Mucosa of descending colon (tissue), 3 donors: ENCODE data around the gene DCAF6. TPM values are rescaled to one million over a fixed set of nuclear protein-coding genes. Genes with fewer than 3 reads are reported as not detected.

Experiments
- ATAC-seq: fragments of 200-7000 bp; cut with Tn5 transposase; one replicate; pipeline ENCODE4 v1.9.1; 2020; ENCODE audit warnings: mild to moderate bottlenecking, moderate library complexity
- DNase-seq, 3 donors: peaks; one replicate each; pipeline ENCODE4 v3.0.0-alpha.2; 2020
- H3K36me3 ChIP-seq: fragments of 200-600 bp; one replicate; pipeline ENCODE4 v1.8.0; 2021; ENCODE audit warnings: low read depth, mild to moderate bottlenecking
- H3K4me1 ChIP-seq: fragments of 200-600 bp; one replicate; pipeline ENCODE4 v1.8.0; 2021; ENCODE audit warnings: low read depth, mild to moderate bottlenecking
- H3K4me3 ChIP-seq: fragments of 200-600 bp; one replicate; pipeline ENCODE4 v1.8.0; 2021; ENCODE audit warnings: mild to moderate bottlenecking
- H3K9me3 ChIP-seq: fragments of 200-600 bp; one replicate; pipeline ENCODE4 v1.8.0; 2021; ENCODE audit warnings: mild to moderate bottlenecking
- CTCF ChIP-seq: fragments of 200-600 bp; IDR thresholded peaks from one replicate; pipeline ENCODE4 v1.8.0; 2022; ENCODE audit warnings: antibody characterized with exemption, mild to moderate bottlenecking
- intact Hi-C, 2 donors: fragments of 100-400 bp; cut with DNase I in 1 of 2; cut with micrococcal nuclease in 1 of 2; formaldehyde crosslinking; loops; one replicate each; pipeline versions ENCODE4 v1.11.0 to v1.11.1; 2022; cut with DNase I, micrococcal nuclease
- total RNA-seq, 3 donors: library from RNA; stranded (reverse); fragmentation: NEBNext Ultra II Directional in 2 of 3; extraction: Animal tissue kit (Norgen Biotek cat#: 25700) in 2 of 3; gene quantifications; one replicate each; pipeline versions ENCODE4 v1.2.1 to v1.2.4, GENCODE V29; 2021 to 2023
- donor health status: DM: no; HTN: no; CAD: no; lungs with moderate emphysema.
- donor health status: DM: no; HTN: no; CAD: no.
- donor health status: DM: no; HTN: yes; CAD: no.

The DCAF6 gene
- total RNA-seq, 3 donors from 2014 or later = 57.1 to 71.7 (median 62.2) TPM

GRCh38 chr1:168104535-168104934, 168.1 kb downstream of the DCAF6 start:
- H3K36me3 ChIP-seq = no peaks in the 10 kb centered on the region
- no peak overlapping the region for H3K4me3 ChIP-seq
- intact Hi-C loops = no loop called here
- no peaks in the 10 kb centered on the region for H3K4me1 ChIP-seq
- ATAC-seq = no peak
- no peaks in the 10 kb centered on the region for H3K9me3 ChIP-seq
- no peak for DNase-seq
- no peak for TF ChIP-seq CTCF

DNA sequence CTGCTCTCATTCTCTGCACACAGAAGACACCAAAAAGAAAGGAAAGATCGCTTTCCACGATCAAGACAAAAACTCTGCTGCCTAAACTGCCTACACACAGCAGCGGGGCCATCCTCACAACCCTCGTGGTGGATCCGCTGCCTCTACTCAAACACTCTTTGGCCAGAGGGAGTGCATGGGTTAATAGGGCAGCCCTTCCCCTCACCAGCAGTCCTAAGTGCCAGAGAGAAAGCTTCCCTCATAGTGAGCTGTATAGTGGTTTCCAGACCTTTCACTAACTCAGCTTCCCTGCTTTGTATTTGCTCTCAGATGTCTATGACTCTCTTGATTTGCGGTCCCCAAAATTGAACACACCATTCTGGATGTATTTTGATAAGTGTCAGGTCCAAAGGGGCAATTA, 169.4 kb downstream of the DCAF6 start:
- H3K4me3 ChIP-seq = no peak overlapping the region
- no peaks in the 10 kb centered on the region for H3K36me3 ChIP-seq
- DNase-seq = no peak
- TF ChIP-seq CTCF = no peak
- no peaks in the 10 kb centered on the region for H3K9me3 ChIP-seq
- ATAC-seq = no peak
- intact Hi-C loops = no loop called here
- no peaks in the 10 kb centered on the region for H3K4me1 ChIP-seq

DNA sequence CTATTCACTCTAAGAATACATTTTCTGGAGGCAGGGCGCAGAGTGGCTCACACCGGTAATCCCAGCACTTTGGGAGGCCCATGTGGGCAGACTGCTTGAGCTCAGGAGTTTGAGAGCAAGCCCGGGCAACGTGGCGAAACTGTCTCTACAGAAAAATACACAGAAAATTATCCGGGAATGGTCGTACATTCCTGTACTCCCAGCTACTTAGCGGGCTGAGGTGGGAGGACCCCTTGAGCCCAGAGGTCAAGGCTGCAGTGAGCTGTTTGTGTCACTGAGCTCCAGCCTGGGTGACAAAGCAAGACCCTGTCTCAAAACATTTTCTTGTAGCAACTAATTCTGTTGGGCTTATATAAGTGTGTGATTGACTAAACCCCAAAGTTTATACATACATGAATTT, 169.8 kb downstream of the DCAF6 start:
- DNase-seq (no peak), ATAC-seq (no peak)
- Histone ChIP-seq H3K9me3 (no peaks in the 10 kb centered on the region), H3K36me3 (no peaks in the 10 kb centered on the region), H3K4me3 (no peak overlapping the region), H3K4me1 (no peaks in the 10 kb centered on the region)
- no peak for TF ChIP-seq CTCF
- intact Hi-C loops = no loop called here

DNA sequence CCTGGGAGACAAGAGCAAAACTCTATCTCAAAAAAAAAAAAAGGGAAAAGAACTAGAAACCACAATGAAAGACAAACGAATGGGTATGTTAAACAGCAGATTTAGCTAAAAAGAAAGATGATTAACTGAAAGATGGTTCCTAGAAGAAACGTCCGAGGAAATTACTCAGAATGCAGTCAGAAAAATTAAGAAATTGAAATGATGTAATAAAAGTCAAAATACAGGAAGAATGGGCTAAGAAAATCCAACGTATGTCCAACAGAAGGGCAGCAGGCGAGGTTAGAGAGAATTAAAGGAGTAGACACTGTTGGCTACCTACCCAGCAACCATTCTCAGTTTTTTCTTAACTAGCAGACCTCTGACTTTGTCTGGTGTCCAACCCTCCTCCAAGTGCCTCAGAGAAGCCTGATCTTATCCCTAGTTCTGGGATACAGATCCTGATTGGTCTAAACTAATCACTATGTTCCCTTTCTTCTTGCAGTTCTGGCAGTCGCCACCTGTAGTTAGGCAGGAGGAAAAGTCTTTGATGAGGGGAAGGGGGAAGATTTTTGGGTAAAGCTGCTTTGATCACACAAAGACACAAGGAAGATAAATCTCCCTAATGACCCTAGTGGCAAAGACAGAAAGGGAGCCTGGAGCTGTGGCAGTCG, 174.5 kb downstream of the DCAF6 start:
- ATAC-seq (no peak), DNase-seq (no peak)
- Histone ChIP-seq H3K4me3 (no peak overlapping the region), H3K4me1 (peaks cover 3% of the 10 kb centered on the region), H3K9me3 (no peaks in the 10 kb centered on the region), H3K36me3 (no peaks in the 10 kb centered on the region)
- intact Hi-C loops = no loop called here
- TF ChIP-seq CTCF = no peak

- Histone ChIP-seq H3K36me3 (no peaks in the 10 kb centered on the region), H3K9me3 (no peaks in the 10 kb centered on the region), H3K4me1 (peaks cover 6% of the 10 kb centered on the region), H3K4me3 (no peak overlapping the region)
- DNase-seq (no peak), ATAC-seq (no peak)
- TF ChIP-seq CTCF = no peak
- intact Hi-C loops = no loop called here
Measured at GRCh38 chr1:168112673-168113305, 176.3 kb downstream of the DCAF6 start.
